Measurements from ENCODE around the gene BRK1. TPM values are rescaled to one million over a fixed set of nuclear protein-coding genes. Genes with fewer than 3 reads are reported as not detected.

Gene BRK1
- total and polyA plus RNA-seq, 9 of the 15 experiments (the other 6 are each of a cell fraction or from before 2014, with no cell fraction given): 105 to 634 (median 250) TPM

DNA sequence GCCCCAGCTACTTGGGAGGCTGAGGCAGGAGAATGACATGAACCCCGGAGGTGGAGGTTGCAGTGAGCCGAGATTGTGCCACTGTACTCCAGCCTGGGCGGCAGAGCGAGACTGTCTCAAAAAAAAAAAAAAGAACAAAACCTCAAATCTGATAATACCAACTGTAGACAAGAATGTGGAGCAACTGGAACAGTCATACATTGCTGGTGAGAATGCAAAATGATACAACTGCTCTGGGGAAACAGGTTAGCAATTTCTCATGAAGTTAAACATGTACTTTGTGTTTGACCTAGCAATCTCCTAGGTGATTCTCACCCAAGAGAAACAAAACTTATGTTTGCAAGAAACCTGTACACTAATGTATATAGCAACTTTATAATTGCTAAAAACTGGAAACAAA lies 21.7 kb downstream of the BRK1 start (continued):
- TF ChIP-seq TEAD4 (IDR thresholded peaks at IDR 0.05; ENCODE audit: low read length) (peak; percentile 47; the same call in 1 of the 2 replicates), TEAD4 (CRISPR knock-in tag; IDR thresholded peaks at IDR 0.05; ENCODE audit: borderline replicate concordance) (no peak), HCFC1 (IDR thresholded peaks at IDR 0.05; ENCODE audit: low read depth, low read length) (no peak), NUFIP1 (IDR thresholded peaks at IDR 0.05; ENCODE audit: partially characterized antibody) (no peak), OTX1 (CRISPR knock-in tag; IDR thresholded peaks at IDR 0.05) (no peak), PKNOX1 (IDR thresholded peaks at IDR 0.05) (no peak), RBM39 (optimal IDR thresholded peaks at IDR 0.05; ENCODE audit: low read depth, low read length) (no peak), E2F5 (CRISPR knock-in tag; IDR thresholded peaks at IDR 0.05) (no peak), ZNF277 (CRISPR knock-in tag; IDR thresholded peaks at IDR 0.05; ENCODE audit: borderline replicate concordance) (no peak), MLLT1 (IDR thresholded peaks at IDR 0.05) (peak in 1 of 2 experiments; percentile 44; a peak in 1 of 4 replicates), CBX1 (IDR thresholded peaks at IDR 0.05; ENCODE audit: low read depth) (peak; percentile 21; the same call in 1 of the 2 replicates), KHSRP (IDR thresholded peaks at IDR 0.05) (no peak), SIN3B (IDR thresholded peaks at IDR 0.05; ENCODE audit: low read depth) (no peak), KLF1 (tag; IDR thresholded peaks at IDR 0.05) (no peak), ZFP1 (CRISPR knock-in tag; IDR thresholded peaks at IDR 0.05) (no peak), CCNT2 (IDR thresholded peaks at IDR 0.05; ENCODE audit: borderline replicate concordance, extremely low read depth, insufficient read length, low read depth, low read length) (no peak), ZNF57 (CRISPR knock-in tag; IDR thresholded peaks at IDR 0.05) (no peak), ZC3H8 (IDR thresholded peaks at IDR 0.05) (no peak), STAT6 (CRISPR knock-in tag; IDR thresholded peaks at IDR 0.05) (no peak), MAZ (CRISPR knock-in tag; conservative IDR thresholded peaks at IDR 0.05 in 1 of 2, IDR thresholded peaks at IDR 0.05 in 1 of 2) (no peak)
- TF ChIP-seq, protein P1, sequence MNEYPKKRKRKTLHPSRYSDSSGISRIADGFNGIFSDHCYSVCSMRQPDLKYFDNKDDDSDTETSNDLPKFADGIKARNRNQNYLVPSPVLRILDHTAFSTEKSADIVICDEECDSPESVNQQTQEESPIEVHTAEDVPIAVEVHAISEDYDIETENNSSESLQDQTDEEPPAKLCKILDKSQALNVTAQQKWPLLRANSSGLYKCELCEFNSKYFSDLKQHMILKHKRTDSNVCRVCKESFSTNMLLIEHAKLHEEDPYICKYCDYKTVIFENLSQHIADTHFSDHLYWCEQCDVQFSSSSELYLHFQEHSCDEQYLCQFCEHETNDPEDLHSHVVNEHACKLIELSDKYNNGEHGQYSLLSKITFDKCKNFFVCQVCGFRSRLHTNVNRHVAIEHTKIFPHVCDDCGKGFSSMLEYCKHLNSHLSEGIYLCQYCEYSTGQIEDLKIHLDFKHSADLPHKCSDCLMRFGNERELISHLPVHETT (CRISPR knock-in tag; conservative IDR thresholded peaks at IDR 0.05 in 1 of 2, IDR thresholded peaks at IDR 0.05 in 1 of 2): 0 out of 4 replicates have a peak, but pooled peaks of 1 of the 2 experiments have one; percentile 34

All from K562 (cell line).